Measurements from ENCODE around the gene DCUN1D1.

- TF ChIP-seq POLR2AphosphoS5 (IDR thresholded peaks at IDR 0.05) (no peak), CTCF (IDR thresholded peaks at IDR 0.05) (no peak), POLR2A (IDR thresholded peaks at IDR 0.05) (no peak)
Measured at GRCh38 chr3:182949688-182950087, 30.6 kb downstream of the DCUN1D1 start.
